HUES48 (cell line): ENCODE results near the gene UBE3D.

Source experiments
- H3K27ac ChIP-seq: one replicate; pipeline ENCODE4 v1.7.0; 2013; ENCODE audit warnings: low read depth, low read length, inconsistent platforms
- H3K27me3 ChIP-seq: 2 replicates; pipeline ENCODE4 v1.6.1; 2013; ENCODE audit warnings: mild to moderate bottlenecking, low read length; ENCODE audit not compliant: control insufficient read depth, insufficient read depth
- H3K36me3 ChIP-seq: 2 replicates; pipeline ENCODE4 v1.6.1; 2013; ENCODE audit warnings: low read length; ENCODE audit not compliant: control insufficient read depth, insufficient read depth
- H3K4me1 ChIP-seq: 2 replicates; pipeline ENCODE4 v1.6.1; 2013; ENCODE audit warnings: mild to moderate bottlenecking, low read length; ENCODE audit not compliant: control insufficient read depth, insufficient read depth
- H3K4me3 ChIP-seq: 2 replicates; pipeline ENCODE4 v1.5.1; 2013; ENCODE audit warnings: mild to moderate bottlenecking, low read depth, low read length
- H3K9ac ChIP-seq: 2 replicates; pipeline ENCODE4 v1.6.1; 2013; ENCODE audit warnings: mild to moderate bottlenecking, low read depth, low read length, moderate library complexity
- H3K9me3 ChIP-seq: 2 replicates; pipeline ENCODE4 v1.6.1; 2013; ENCODE audit warnings: low read length; ENCODE audit not compliant: control insufficient read depth, insufficient read depth

UBE3D gene

DNA sequence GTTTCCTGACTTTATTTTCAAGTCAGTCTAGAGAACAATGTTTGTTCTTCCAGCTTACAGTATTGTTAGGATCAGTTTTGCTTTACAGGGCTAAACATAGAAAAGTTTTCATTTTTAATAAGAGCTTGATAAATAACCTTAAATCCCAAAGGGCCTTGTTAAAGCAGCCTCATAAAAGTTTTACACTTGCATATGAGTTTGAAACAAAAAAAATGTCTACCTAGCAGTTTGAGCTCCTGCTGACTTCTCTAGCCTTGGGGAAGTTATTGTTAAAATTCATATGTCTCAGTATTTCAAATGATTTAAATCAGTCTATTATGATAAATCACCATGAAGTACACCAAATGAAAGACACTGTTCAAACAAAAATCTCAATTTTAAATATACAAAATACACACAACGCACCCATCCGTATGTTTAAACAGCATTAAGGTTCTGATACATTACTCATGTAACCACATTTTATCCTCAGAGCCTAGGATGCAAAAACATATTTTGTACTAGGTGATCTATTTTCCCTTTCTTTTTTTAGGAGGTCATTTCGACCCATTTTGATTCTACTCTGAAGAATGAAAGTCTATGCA lies 87.2 kb downstream of the UBE3D start:
- Histone ChIP-seq H3K27ac (no peak overlapping the region), H3K4me1 (no peaks in the 10 kb centered on the region), H3K36me3 (no peaks in the 10 kb centered on the region), H3K9me3 (no peaks in the 10 kb centered on the region), H3K9ac (no peak overlapping the region), H3K4me3 (no peak overlapping the region), H3K27me3 (no peaks in the 10 kb centered on the region)

DNA sequence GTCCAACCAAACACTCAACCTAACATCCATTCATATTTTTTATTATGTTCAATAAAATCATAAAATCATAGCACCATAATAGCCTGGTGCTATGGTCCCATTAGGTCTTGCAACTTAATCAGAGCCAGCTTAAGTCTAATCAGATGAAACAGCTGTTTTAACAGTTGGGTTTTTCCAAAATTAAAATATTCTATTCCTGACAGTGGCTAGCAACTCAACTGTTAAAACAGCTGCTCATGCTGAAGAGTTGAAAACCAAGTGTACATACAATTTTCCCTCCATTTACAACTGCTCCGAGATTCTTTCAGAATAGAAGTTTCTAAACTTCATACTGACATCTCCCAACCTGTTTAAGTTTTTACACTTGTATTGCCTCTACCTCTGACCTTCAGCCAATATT lies 89.5 kb downstream of the UBE3D start:
- Histone ChIP-seq H3K27me3 (no peaks in the 10 kb centered on the region), H3K9ac (no peak overlapping the region), H3K4me1 (no peaks in the 10 kb centered on the region)

DNA sequence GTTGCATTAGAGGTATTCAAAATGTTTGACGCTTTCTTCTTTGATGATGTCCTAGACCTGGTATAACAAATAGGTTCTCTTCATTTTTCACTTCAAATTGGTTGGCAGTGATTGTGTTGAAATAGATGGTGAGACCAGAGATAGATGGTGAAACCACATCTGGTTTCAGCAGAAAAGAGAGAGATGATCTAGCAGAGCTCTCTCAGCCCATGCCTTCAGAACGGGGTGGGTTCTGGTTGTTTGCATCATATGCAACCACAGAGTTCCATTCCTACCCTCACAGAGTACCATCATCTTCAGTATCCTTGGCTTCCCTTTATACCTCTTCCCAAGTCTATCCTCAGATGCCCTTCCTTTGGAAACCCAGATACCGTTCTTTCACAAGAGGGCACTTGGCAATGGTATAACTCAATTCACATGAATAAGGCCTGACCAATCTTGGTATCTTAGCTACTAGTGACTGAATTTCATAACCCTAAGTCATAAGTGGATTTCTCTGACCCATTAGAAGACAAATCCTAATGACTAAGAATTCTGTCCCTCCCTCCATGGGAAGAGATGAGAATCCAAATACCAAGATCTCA lies 93.7 kb downstream of the UBE3D start:
- no peaks in the 10 kb centered on the region for H3K27me3 ChIP-seq
- H3K36me3 ChIP-seq: no peaks in the 10 kb centered on the region
- H3K27ac ChIP-seq: no peak overlapping the region
- no peak overlapping the region for H3K4me3 ChIP-seq
- H3K9me3 ChIP-seq: no peaks in the 10 kb centered on the region
- H3K9ac ChIP-seq: no peak overlapping the region
- no peaks in the 10 kb centered on the region for H3K4me1 ChIP-seq

More for the DNA sequence above, 89.5 kb downstream of the UBE3D start:
- Histone ChIP-seq H3K4me3 (no peak overlapping the region), H3K36me3 (no peaks in the 10 kb centered on the region), H3K27ac (no peak overlapping the region), H3K9me3 (no peaks in the 10 kb centered on the region)

DNA sequence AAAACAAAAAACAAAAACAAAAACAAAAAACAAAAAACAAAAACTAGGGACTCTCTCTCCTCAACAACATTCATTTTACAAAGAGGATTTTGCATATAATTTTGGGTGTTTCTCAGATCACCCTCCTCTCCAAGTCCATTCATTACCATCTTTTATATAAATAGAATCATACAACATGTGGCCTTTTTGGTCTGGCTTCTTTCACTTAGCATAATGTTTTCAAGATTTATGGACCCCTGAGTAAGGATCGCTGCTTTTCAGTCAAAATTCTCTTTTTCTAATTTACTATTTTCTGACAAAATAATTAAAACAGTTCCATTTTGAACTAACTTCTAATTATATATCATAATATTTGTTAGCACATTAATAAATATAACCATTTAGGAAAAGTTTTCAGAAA lies 94.8 kb downstream of the UBE3D start:
- Histone ChIP-seq H3K9me3 (no peaks in the 10 kb centered on the region), H3K4me3 (no peak overlapping the region), H3K9ac (no peak overlapping the region), H3K36me3 (no peaks in the 10 kb centered on the region), H3K4me1 (no peaks in the 10 kb centered on the region), H3K27me3 (no peaks in the 10 kb centered on the region), H3K27ac (no peak overlapping the region)

DNA sequence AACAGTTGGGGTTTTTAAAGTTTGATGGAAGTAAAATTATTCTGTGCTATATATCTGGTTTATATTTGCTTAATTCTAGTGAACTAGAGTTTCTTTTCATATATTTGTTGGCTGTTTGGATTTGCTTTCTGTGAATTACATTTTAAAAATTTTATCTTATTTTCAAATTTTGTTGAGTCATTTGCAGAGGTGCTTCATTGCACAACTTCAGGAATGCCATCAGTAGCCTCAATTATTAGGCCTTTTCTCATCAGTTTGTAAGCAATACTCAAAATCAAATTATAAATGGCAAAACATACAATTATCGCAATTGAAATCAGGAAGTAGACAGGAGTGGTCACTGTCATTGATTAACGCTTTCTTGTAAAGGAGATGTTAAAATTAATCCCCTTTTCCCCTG lies 96.9 kb downstream of the UBE3D start:
- Histone ChIP-seq H3K9ac (no peak overlapping the region), H3K27ac (no peak overlapping the region), H3K27me3 (no peaks in the 10 kb centered on the region), H3K4me3 (no peak overlapping the region), H3K36me3 (no peaks in the 10 kb centered on the region), H3K9me3 (no peaks in the 10 kb centered on the region), H3K4me1 (no peaks in the 10 kb centered on the region)

DNA sequence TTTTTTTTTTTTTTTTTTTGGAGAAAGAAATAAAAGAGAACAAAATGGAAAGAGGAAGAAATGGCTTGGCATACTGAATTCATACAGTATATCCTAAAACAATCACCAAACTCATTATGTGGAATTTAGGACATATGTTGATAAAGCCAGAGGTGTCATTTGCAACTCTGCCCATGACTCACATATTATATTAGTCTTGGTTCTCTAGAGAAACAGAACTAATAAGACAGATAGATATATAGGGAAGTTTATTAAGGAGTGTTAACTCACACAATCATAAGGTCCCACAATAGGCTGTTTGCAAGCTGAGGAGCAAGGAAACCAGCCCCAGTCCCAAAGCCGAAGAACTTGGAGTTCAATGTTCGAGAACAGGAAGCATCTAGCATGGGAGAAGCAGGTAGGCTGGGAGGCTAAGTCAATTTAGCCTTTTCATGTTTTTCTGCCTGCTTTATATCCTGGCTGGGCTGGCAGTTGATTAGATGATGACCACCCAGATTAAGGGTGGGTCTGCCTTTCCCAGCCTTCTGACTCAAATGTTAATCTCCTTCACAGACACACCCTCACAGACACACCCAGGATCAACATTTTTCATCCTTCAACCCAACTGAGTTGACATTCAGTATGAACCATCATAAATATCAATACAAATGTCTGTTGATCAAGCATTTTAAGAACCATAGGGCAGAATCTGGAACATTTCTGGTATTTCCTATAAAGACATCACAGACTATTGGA lies 102.3 kb downstream of the UBE3D start:
- no peak overlapping the region for H3K9ac ChIP-seq
- H3K9me3 ChIP-seq: no peaks in the 10 kb centered on the region
- no peaks in the 10 kb centered on the region for H3K27me3 ChIP-seq
- no peak overlapping the region for H3K27ac ChIP-seq
- H3K4me3 ChIP-seq: no peak overlapping the region
- peaks cover 23% of the 10 kb centered on the region for H3K4me1 ChIP-seq
- no peaks in the 10 kb centered on the region for H3K36me3 ChIP-seq

DNA sequence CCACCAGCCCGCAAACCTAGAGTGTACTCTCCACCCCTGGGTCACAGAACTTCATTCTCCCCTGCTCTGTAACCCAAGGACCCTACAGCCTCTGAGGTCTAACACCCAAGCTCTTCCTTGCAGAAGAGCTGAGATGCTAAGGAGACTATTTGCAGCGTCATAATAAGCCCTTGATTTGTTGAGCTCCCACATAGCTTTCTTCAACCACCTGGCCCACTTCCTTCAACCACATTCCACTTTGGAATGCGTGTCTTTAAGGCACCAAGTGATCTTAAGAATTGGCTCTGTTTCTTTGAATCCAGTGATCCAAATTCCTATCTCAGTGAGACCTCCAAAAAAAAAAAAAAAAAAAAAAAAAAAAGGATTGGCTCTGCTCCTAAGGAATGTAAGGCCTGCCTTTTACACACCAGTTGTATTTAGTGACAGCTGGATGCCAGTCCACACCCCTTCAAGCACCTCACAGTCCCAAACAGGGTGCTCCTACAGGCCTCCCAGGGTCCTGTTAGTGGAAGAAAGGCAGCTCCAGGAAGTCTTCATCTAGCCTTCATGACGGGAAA lies 106.2 kb downstream of the UBE3D start:
- H3K4me1 ChIP-seq: peaks cover 24% of the 10 kb centered on the region
- peak overlapping the region; percentile 40; the same call in 1 of the 2 replicates for H3K9ac ChIP-seq
- peak overlapping the region; percentile 91 for H3K27ac ChIP-seq
- H3K9me3 ChIP-seq: no peaks in the 10 kb centered on the region
- H3K27me3 ChIP-seq: no peaks in the 10 kb centered on the region
- H3K36me3 ChIP-seq: peaks cover 16% of the 10 kb centered on the region
- H3K4me3 ChIP-seq: no peak overlapping the region

DNA sequence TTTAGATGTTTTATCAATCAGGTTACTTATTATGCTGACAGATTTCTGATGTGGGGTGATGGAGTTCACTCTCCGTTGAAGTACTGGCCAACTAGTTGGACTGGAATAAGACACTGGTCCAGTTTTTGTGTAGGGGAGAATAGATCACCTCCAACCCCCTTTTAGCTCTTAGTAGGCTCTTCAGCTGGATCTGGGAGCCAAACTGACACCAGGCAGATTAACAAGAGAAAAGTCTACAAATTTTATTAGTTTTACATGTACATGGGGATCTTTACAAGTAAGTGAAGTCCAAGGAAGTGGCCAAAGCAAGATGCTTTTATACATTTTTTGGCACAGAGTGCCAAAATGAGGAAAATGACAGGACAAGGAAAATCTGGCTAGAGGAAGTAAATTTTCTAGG lies 107.1 kb downstream of the UBE3D start:
- no peak overlapping the region for H3K9ac ChIP-seq
- H3K36me3 ChIP-seq: peaks cover 20% of the 10 kb centered on the region
- H3K4me3 ChIP-seq: no peak overlapping the region
- H3K9me3 ChIP-seq: no peaks in the 10 kb centered on the region
- H3K27me3 ChIP-seq: no peaks in the 10 kb centered on the region
- H3K4me1 ChIP-seq: peaks cover 24% of the 10 kb centered on the region
- H3K27ac ChIP-seq: peak overlapping the region; percentile 91

DNA sequence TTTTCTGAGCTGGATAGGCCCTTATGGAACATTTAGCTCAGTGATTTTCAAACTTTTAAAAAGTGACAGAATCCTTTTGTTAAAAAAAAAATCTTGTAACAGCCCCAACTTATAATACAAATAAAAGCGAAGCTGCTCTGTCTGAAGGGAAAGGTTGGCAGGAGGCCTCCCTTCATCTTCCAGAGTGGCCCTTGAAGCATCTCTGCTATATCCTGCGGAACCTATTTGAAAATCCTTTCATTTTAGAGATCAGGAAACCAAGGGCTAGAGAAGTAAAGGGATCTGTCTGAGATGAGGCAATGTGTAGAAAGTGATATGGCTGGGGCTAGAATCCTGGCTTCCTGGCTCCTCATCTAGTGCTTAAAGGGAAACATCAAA lies 107.8 kb downstream of the UBE3D start:
- Histone ChIP-seq H3K4me3 (no peak overlapping the region), H3K27me3 (no peaks in the 10 kb centered on the region), H3K27ac (no peak overlapping the region), H3K36me3 (peaks cover 25% of the 10 kb centered on the region), H3K4me1 (peaks cover 24% of the 10 kb centered on the region), H3K9ac (no peak overlapping the region), H3K9me3 (no peaks in the 10 kb centered on the region)

DNA sequence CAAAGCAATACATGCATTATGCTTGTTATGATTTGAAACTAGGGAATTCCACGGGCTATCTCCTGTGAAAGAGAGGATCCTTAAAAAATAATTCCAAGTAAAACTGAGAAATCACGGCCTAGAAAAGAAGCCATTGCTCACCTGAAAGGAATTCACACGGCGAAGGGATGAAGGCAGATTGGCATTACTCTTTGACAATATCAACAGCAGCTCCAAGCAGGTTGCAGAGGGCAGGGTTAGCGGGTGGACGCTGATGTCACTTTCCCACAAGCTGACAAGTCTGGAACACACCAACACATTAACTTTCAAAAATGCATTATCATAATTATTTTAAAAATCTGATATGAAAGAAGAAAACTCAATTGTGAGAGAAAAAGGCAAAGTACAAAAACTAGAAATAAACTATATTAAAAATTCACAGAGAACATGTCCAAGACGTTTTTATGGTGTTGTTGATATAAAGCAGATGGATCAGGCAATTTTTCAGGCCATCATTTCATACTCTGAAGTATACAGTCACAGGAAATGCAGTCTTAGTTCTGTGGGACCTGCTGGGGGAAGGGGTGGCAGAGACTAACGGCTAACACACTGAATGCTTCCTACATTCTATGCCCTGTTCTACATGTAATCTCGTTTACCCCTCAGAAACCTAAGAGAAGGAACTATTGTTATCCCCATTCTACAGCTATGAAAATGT lies 108.3 kb downstream of the UBE3D start:
- H3K27me3 ChIP-seq: no peaks in the 10 kb centered on the region
- H3K4me1 ChIP-seq: peaks cover 24% of the 10 kb centered on the region
- no peak overlapping the region for H3K4me3 ChIP-seq
- no peak overlapping the region for H3K9ac ChIP-seq
- peaks cover 25% of the 10 kb centered on the region for H3K36me3 ChIP-seq
- H3K9me3 ChIP-seq: no peaks in the 10 kb centered on the region
- H3K27ac ChIP-seq: no peak overlapping the region

DNA sequence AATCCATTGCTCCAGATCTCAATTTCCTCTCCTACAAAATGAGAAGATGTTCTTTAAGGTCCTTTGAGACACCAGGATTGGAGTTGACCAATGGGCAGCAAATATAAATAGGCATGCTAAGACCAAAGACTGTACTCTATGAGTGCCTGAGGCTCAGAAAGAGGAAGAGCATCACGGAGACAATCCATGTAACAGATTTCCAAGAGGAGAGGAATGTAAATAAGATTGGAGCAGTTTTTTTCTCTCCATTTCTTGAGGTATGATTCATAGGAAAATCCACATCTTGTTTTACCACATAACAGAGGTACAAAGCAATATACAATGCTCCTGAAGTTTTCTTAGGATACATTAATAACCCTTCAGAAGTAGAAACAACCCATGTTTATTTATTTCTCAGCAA lies 109.8 kb downstream of the UBE3D start:
- Histone ChIP-seq H3K9me3 (no peaks in the 10 kb centered on the region), H3K27ac (no peak overlapping the region), H3K36me3 (peaks cover 25% of the 10 kb centered on the region), H3K4me1 (peaks cover 24% of the 10 kb centered on the region), H3K4me3 (no peak overlapping the region), H3K27me3 (no peaks in the 10 kb centered on the region), H3K9ac (no peak overlapping the region)
